ENCODE results near the gene NAV3. TPM values are rescaled to one million over a fixed set of nuclear protein-coding genes. Genes with fewer than 3 reads are reported as not detected.

The NAV3 gene
- total RNA-seq, 1 donor from 2014 or later, result 240 TPM

DNA sequence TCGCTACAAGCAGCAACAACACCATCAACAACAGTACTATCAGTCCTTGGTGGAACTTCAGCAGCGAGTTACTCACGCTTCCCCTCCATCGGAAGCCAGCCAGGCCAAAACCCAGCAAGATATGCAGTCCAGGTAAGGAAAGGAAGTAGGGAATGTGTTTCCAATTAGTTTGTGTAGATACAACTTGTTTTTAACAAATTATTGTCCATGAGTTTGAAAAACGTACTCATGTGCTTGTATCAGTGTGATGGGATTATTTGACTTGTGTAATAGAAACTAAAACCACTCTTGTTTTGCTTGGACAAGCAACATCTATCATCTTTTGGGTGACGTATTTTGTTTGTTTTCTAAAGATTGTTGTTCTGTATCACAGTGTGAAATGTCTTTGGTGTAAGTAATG is 137.9 kb downstream of the NAV3 start:
- FAIRE-seq (no peak), DNase-seq (ENCODE audit: low spot score in 2 of 2) (no peak)

DNA sequence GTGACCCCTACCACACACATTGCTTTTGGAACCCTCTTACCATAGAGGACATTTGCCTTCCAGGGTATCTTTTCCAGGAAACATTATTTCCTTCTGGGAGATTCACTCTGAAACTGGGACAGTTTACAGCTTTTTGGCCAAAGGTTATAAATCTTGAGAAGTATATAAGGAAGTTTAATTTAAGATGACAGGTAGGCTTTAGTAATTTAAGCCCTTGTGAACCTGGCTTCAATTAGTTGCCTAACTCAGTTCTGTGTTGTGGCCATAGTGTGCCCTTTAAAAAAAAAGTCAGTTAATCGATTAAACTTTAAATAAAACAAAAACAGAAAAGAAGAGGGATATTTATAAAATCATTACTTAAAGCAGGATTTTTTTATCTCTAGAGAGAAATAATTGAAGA is 142.9 kb downstream of the NAV3 start:
- DNase-seq (ENCODE audit: low spot score in 2 of 2), result no peak
- FAIRE-seq, result no peak

DNA sequence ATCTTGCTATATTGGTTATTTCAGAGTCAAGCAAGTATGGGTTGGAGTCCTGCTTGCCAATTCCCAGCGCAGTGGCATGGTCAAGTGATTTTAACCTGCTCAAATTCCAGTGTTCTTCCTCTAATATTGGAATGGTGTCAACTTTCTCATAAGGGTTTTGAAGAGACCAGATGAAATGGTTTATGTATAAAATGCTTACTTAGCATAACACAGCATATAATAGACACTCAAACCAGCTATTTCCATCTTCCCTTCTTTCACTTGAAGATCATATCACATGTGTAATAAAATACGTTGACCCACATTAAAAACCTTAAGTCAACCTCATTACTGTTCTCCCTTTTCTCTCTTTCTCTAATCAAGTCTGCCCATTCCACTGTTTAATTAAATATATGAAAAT is 144.0 kb downstream of the NAV3 start:
- FAIRE-seq, result no peak

DNA sequence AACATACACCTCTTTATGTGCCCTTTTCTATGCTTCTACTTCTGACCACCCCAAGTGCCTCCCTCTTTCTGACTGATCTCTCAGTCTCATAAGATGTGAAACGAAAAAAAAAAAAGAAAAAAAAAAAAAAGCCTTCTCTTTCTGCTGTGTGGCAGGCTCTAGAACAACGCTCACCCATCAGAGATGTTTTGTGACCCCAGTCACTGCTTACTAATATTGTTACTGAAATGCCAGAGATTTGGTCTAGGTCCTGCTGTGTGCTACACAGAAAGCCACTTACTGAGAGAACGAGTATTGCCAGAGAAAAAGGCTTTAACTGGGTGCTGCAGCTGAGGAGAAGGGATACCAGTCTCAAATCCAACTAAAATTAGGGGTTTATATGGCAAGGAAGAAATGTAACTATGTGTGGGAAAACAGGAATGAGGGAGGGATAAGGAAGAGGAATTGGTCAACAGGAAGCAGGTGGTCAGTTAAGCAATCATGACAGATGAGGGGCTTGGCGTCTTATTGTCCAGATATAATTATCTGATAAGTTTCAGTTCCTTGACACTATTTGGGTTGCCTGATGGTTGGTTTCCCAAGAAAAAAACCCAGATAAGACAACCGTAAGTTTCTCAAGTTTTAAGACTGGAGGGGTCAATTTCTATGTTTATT is 149.0 kb downstream of the NAV3 start:
- FAIRE-seq (no peak), DNase-seq (ENCODE audit: low spot score in 2 of 2) (no peak)

More for the DNA sequence above, 144.0 kb downstream of the NAV3 start:
- no peak for DNase-seq (ENCODE audit: low spot score in 2 of 2)

DNA sequence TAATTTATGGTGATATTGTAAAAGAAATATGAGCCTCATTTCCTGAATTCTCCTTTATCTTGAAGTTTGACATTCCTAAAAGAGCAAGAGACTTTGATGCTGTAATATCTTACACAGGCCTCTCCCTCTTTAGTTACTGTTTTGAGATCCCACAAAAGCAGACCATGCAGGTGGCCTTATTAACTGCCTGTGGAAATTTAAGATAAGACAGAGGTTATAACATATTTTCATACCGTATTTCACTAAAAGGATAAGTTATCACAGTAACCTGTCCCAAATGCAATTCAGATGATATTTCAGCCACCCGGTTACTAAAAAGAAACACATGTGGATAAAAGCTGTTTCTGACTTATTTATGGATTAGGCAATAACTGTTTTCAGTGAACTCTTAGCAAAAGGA is 150.1 kb downstream of the NAV3 start:
- DNase-seq (ENCODE audit: low spot score in 2 of 2), result no peak
- no peak for FAIRE-seq

DNA sequence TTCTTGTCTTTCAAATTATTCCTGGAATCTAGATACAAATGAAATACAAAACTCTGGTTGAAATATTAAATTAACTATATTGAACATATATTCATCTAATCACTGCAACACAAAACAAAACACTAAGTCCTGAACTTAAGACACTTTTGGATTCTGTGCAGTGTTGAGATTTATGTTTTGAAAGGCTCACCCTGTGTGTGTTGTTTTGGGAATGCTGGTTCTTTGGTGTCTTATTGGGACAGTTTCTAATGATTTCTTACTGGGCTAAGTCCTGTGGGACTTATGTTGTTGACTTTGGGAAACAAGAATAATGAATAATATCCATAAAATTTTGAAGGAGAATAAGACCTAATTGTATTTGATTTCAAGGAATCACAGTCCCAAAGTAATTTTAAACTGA is 153.2 kb downstream of the NAV3 start:
- no peak for DNase-seq (ENCODE audit: low spot score in 2 of 2)
- FAIRE-seq, result no peak

DNA sequence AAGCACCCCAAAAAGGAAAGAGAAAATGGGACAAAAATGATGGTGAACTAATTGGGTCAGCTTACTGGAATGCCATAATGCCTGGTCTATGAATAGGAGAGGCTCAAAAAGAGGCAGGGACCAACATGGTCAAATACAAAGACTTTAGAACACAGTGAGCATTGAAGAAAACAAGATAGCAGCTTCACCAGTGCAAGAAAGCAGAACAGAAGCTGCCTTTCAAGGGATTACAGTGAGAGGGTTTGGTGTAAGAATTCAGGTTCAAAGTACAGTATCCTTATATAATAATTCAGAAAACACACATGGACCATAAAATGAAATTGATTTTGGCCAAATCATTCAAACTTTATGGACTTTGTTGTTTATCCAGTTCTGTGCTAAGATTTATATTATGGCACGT is 162.1 kb downstream of the NAV3 start:
- DNase-seq (ENCODE audit: low spot score in 2 of 2), result no peak
- FAIRE-seq, result no peak

DNA sequence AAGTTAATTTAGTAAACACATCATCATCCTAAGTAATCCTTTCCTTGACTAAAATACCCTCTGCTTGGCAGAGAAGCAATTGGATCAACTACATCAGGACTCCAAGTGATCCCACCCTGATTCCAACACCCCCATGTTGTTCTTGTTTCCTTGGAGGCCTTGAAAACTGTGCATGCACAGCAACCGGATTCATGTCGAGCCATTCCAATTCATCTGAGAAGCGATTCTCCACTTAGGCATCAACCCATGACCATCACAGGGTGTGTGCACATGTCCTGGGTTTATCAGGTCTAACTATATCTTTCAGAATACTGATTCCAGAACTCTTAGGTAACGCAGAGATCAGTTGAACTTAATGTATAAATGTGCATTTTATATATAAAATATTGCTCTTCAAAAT is 163.0 kb downstream of the NAV3 start:
- FAIRE-seq (no peak), DNase-seq (ENCODE audit: low spot score in 2 of 2) (no peak)

DNA sequence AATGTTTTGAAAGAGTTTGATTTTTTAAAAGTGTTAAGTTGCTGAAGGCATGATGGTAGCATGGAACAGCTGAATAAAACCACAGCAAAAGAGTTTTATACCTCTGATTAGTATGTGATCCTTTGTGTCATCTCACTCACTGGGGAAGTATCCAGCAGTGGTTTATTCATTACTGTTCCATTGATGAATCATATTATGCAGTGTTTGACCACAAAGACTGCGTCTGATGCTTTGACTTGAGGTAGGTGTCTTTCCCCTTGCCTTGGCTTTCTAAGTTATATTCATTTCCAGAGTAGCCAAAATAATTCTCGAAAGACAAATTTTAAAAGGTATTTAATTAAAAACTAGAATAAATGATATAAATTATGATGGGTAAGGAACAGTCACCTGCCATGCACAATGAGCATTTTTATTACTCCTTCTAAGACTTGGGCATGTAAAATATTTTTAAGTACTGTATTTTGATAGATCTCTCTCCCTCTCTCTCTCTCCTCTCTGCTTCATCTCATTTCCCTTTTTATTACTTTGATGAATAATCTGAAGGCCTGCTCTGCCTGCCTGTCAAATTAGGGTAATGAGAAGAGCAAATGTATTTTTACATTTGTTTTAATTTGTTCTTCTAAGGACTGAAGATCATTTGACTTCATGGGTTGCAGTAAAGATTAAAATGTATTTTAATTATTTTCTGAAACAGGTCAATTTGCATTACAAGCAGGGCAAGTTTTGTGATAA is 164.9 kb downstream of the NAV3 start:
- DNase-seq (ENCODE audit: low spot score in 2 of 2), result no peak

DNA sequence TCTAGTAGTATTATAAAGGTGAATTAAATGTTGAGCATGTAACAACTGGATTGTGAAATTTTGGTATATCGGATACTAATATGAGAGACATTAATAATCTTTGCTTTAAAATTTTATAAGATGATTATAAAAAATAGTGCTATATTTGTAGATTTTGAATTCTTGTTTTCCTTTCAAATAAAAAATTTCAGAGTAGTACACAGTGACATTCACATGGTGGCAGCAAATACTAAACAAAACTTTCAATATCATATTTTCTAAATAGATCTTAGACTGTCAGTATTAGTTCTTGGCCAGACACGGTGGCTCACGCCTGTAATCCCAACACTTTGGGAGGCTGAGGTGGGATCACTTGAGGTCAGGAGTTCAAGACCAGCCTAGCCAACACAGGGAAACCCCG is 166.0 kb downstream of the NAV3 start:
- DNase-seq (ENCODE audit: low spot score in 2 of 2) (no peak), FAIRE-seq (peak; percentile 94)

More for the DNA sequence above, 164.9 kb downstream of the NAV3 start:
- no peak for FAIRE-seq

DNA sequence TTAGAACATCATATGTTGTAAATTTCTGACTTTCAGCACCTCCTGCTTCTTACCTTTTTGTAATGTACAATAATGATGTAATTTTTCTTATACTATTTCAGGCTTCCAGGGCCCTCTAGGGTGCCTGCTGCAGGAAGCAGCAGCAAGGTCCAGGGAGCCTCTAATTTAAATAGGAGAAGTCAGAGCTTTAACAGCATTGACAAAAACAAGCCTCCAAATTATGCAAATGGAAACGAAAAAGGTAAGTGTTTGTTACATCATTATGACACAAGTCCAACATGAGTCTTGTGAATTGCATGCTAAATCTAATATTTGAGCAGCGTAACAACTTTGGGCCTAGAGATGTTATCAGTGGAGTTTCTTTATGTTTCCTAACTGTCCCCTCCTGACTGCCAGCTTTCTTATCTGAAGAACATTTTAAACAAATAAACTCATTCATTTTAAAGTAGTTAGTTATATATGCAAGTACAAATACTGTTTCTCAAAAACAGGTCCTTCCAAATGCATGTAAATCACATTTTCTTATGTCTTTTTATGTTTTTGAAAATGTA is 167.6 kb downstream of the NAV3 start:
- FAIRE-seq (no peak), DNase-seq (ENCODE audit: low spot score in 2 of 2) (no peak)

DNA sequence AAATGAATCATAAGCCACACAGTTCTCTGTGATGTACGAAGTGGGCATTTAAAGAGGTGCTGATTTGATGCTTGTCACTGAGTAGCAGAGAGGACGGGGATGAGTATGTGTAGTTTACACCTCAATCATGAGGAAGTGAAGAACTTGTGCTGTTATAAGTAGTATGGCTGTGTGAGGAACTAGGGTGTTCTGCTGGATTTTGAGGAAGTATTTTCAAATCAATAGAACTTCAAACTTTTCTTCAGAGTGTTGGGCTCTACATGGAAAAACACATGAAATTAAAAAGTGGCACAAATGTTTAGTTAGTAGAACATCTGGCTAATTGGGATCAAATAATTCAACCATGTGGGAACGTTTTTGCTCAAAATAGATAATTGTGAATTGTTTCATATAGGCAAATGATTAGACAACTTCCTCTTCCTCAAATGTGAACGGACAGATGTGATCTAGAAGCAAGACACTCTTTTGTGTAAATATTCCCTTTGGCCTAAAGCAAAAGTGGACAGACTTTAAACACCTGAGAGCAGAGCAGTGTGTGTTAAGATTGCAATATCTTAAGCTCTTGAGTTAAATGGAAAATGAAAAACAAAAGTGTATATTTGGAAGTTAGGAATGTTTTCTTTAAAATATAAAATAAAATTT is 168.5 kb downstream of the NAV3 start:
- FAIRE-seq (no peak), DNase-seq (ENCODE audit: low spot score in 2 of 2) (no peak)

DNA sequence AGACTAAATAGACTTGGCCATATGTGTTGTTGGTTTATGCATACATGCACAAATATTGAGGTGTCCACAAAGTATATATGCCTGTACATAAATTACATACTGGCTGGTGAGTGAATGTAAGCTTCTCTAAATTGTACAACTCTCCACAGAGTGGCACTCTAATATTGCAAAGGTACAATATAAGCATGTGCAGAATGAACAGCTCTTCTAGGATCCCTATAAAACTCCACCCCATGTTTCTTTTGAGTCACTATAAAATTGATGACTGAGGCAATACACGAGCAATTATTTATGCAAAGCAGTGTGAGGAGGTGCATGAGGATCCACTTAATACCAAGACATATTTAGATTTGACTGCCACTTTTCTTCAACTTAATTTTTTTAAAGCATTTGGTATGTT is 172.2 kb downstream of the NAV3 start:
- FAIRE-seq (no peak), DNase-seq (ENCODE audit: low spot score in 2 of 2) (no peak)

DNA sequence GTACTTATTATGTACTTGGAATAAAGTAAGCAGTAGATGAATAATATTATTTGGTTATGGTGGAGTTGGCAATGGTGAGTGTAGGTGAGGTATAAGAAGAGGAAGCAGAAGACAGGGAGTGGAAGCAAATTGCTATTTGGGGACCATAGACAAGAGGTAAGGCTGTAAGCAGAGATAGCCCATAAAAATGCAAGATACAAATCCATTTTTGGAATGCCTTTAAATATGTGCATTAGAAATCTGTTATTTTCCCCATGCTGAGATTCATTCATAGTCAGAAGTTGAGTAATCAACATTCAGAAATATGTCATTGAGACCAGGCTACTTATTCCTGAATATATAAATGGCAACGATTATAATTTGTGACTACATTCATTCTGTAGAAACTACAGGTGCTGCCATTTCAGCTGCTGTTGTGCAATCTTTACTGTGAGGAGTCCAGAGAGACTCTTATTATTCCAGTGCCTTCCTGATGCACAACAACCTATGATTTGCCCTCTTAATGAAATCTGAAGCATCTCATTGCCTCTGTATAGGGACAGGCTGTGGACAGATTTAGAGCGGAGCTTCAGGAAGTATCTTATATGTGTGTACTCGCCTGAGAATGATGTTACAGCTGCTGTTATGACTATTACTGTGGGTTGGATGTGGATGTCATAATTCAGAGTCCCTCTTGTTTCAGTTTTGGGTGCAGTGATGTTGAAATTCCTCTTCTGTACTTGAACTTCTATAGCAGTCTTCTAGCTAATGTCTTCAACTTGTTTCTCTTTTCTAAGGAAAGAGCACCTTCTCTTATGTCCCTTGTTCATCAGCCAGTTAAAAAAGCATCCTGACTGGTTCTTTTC is 173.8 kb downstream of the NAV3 start:
- DNase-seq (ENCODE audit: low spot score in 2 of 2) (no peak), FAIRE-seq (no peak)

DNA sequence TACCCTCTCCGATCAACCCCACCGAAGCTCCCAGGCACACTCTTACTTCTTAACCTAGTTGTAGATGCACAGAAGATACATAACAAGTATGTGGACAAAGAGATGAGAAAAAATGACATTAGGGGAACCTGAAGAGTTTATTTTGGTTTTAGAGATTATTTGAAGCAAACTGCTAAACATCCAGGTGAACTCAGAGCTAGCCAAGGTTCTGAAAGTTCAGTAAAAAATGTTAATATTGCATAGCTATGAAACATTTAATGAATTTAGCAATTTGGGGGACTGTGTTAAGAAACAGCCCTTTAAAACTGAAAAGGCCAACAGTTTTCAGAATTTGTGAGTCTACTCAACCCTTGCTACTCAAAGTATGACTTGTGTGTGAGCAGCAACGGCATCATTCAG is 174.4 kb downstream of the NAV3 start:
- DNase-seq (ENCODE audit: low spot score in 2 of 2), result no peak
- no peak for FAIRE-seq

DNA sequence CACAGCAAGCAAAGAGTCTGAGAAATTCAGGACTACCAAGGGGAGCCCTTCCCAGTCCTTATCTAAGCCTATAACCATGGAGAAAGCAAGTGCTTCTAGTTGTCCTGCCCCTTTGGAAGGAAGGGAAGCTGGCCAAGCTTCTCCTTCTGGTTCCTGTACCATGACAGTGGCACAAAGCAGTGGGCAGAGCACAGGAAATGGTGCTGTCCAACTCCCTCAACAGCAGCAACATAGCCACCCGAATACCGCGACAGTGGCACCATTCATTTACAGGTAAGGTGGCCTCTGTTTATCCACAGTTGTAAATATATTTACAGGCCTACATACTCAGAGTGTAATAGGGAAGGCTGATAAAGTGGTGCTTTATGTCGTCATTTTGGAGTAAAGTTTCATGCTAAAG is 176.5 kb downstream of the NAV3 start:
- DNase-seq (ENCODE audit: low spot score in 2 of 2), result no peak
- FAIRE-seq, result no peak

DNA sequence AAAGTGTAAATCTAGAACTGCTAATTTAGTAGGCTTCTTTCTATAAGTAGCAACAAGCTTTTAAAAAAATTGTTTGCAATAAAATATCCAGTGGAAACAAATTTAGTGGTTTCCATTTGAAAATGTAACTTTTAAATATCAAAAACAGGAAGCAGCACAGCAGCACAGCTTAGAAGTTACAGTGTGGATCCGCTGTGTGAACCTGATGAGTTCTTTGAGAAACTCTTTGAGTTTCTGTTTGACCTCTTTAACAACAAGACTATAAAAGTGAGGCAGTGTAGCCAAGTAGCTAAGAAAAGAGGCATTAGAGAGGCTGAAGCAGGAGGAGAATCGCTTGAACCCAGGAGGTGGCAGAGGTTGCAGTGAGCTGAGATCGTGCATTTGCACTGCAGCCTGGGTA is 178.3 kb downstream of the NAV3 start:
- DNase-seq (ENCODE audit: low spot score in 2 of 2), result no peak
- no peak for FAIRE-seq

DNA sequence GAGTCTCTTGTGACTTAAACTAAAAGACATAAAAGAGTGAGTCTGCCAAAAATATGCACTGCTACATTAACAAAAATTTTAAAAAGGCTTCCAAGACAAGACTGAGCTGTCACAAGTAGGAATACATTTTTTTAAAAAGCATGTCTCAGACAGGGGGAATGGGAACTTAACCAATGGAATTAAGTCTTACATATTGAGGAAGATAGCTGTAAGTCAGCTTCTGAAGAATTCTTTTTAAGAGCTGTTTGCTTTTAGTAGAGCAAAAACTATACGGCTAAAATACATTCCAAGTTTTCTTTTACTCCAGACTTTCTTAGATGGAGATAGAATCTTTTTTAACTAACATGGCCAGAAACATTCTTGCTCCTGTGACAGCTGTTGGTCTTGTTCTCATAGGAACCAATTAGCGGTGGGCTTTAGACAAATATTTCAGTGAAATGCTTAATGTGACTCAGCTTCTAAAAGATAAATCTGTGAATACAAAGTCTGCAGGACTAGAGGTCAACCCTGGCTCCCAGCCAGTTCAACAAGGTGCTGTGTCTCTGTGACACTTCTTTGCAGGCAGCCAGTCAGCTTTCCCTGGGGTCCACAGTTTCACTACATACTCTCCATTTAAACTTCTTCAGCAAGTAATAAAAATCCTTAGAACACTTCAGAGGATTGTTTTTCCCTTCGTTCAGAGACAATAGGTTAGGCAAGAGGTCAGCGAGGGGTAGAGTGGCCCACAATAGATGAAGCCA is 187.6 kb downstream of the NAV3 start:
- no peak for DNase-seq (ENCODE audit: low spot score in 2 of 2)
- no peak for FAIRE-seq

DNA sequence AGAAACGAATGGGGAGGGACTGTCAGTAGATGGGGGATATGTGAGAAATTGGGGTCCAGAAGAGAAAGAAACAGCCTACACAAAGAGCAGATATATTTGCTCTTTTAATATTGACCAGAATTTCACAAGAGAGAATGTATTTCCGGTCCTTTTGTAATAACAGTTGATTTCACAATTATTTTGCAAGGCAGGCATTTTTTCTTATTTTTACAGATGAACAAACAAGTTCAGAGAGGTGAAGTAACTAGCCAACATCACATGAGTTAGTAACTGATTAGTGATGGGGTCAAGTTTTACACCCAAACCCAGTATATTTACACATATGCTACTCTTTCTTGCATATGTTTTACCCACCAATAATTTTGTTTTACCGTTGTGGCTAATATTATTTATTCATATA is 188.2 kb downstream of the NAV3 start:
- FAIRE-seq, result no peak
- no peak for DNase-seq (ENCODE audit: low spot score in 2 of 2)

DNA sequence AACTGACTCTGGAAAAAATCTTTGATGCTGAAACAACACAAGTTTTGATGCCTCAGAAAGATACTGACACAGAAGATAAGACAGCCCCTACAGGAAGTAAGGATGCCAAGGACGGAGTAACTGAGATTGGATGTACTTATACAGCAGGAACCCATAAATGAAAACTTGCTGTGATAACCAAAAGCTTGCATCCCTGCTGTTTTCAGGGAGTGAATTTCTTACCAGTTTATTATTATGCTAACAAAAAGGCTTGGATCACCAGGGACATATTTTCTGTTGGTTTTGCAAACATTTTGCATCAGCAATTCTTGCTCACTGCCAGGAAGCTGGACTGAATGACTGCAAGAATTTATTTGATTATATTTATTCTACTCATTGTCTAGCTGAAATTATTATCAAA is 197.7 kb downstream of the NAV3 start:
- no peak for DNase-seq (ENCODE audit: low spot score in 2 of 2)
- no peak for FAIRE-seq
